Kidney (tissue), 14 donors: Measurements from ENCODE around the gene MEGF11. TPM values are rescaled to one million over a fixed set of nuclear protein-coding genes. Genes with fewer than 3 reads are reported as not detected.
"Not testable (repeated sequence)": the region's sequence is repeated elsewhere in the genome, so short reads cannot be mapped to it uniquely, and the experiment has no call there.

ENCODE experiments used
- DNase-seq, 5 donors: peaks; one replicate each; pipeline ENCODE4 v3.0.0-alpha.2; 2013 to 2020
- FAIRE-seq: peaks from 2 replicates; lab custom pipeline; 2012; peaks lifted over from hg19 to GRCh38; lab: Jason Lieb, UNC
- H3K27ac ChIP-seq, 2 donors: one replicate each; pipeline ENCODE4 v1.7.0; 2013; ENCODE audit warnings: low read depth in 2 of 2, low read length in 2 of 2, inconsistent platforms in 1 of 2
- H3K27me3 ChIP-seq: one replicate; pipeline ENCODE4 v1.7.1; 2013; ENCODE audit warnings: low read length, inconsistent platforms; ENCODE audit not compliant: control insufficient read depth, insufficient read depth
- H3K36me3 ChIP-seq, 3 donors: one replicate each; pipeline versions ENCODE4 v1.7.0 to v1.7.1; 2013; ENCODE audit warnings: low read length in 3 of 3, control low read depth in 1 of 3, inconsistent platforms in 1 of 3; ENCODE audit not compliant: insufficient read depth in 3 of 3, control insufficient read depth in 2 of 3
- H3K4me1 ChIP-seq, 3 donors: one replicate each; pipeline versions ENCODE4 v1.7.0 to v1.7.1; 2013; ENCODE audit warnings: low read length in 3 of 3, inconsistent platforms in 1 of 3, low read depth in 1 of 3; ENCODE audit not compliant: control insufficient read depth in 2 of 3, insufficient read depth in 2 of 3
- H3K4me3 ChIP-seq, 3 donors: one replicate each; pipeline versions ENCODE4 v1.7.0 to v1.8.1; 2013; ENCODE audit warnings: low read length in 3 of 3, control low read depth in 1 of 3, inconsistent platforms in 1 of 3
- H3K9ac ChIP-seq, 3 donors: one replicate each; pipeline versions ENCODE4 v1.7.0 to v1.7.1; 2013; ENCODE audit warnings: low read length in 3 of 3, control low read depth in 1 of 3, inconsistent platforms in 1 of 3
- H3K9me3 ChIP-seq, 3 donors: one replicate each; pipeline versions ENCODE4 v1.7.0 to v1.7.1; 2013; ENCODE audit warnings: low read length in 3 of 3, control low read depth in 1 of 3, inconsistent platforms in 1 of 3; ENCODE audit not compliant: control insufficient read depth in 2 of 3, insufficient read depth in 1 of 3
- CTCF ChIP-seq: IDR thresholded peaks from 3 replicates; pipeline ENCODE4 v1.5.1; 2012; ENCODE audit warnings: mild to moderate bottlenecking, moderate library complexity, borderline replicate concordance; ENCODE audit not compliant: insufficient read depth; ENCODE audit errors: extremely low read depth
- intact Hi-C: fragments of 100-400 bp; cut with DNase I; formaldehyde crosslinking; loops from one replicate; pipeline ENCODE4 v1.11.1; 2022
- polyA plus RNA-seq: library from polyadenylated mRNA; stranded (reverse); fragments of 350-450 nt; fragmentation: Illumina TruSeq; extraction: RNeasy Lipid Tissue Mini Kit (QIAGEN cat#74804); gene quantifications from one replicate; pipeline ENCODE4 v1.2.3, GENCODE V29; 2014; ENCODE audit warnings: low read depth, low replicate concordance; ENCODE audit not compliant: insufficient read depth
- total RNA-seq: library from RNA; stranded (reverse); fragmentation: NEBNext Ultra II Directional; extraction: Animal tissue kit (Norgen Biotek cat#: 25700); gene quantifications from one replicate; pipeline ENCODE4 v1.2.1, GENCODE V29; 2021
- donor health status: control.
- donor health status: control.
- donor health status: control.
- donor health status: control.
- donor health status: control.
- donor health status: DM: yes; HTN: yes; CAD: no.
- donor health status: Normal renal cell carcinoma (clear cell type).

Gene MEGF11
- total and polyA plus RNA-seq, 2 donors from 2014 or later = 10.4 to 41.8 TPM

- Histone ChIP-seq H3K27ac (no peak overlapping the region), H3K9me3 (no peaks in the 10 kb centered on the region), H3K9ac (no peak overlapping the region), H3K4me1 (peaks cover 0 to 3% (median 0%) of the 10 kb centered on the region in 3 donors), H3K27me3 (no peaks in the 10 kb centered on the region), H3K36me3 (no peaks in the 10 kb centered on the region), H3K4me3 (no peak overlapping the region)
- FAIRE-seq (no peak), DNase-seq (no peak)
- intact Hi-C loops = no loop called here
- TF ChIP-seq CTCF = no peak
Observed at GRCh38 chr15:66270932-66271331, 17.4 kb upstream of the MEGF11 start.

- Histone ChIP-seq H3K36me3 (no peaks in the 10 kb centered on the region), H3K4me3 (no peak overlapping the region), H3K4me1 (peaks cover 0 to 3% (median 0%) of the 10 kb centered on the region in 3 donors), H3K9me3 (no peaks in the 10 kb centered on the region), H3K9ac (no peak overlapping the region), H3K27me3 (no peaks in the 10 kb centered on the region), H3K27ac (no peak overlapping the region)
- FAIRE-seq (no peak), DNase-seq (peak in 3 of 5 donors; percentile 70 to 87 (median 85))
- intact Hi-C loops = no loop called here
- TF ChIP-seq CTCF = no peak
Observed at GRCh38 chr15:66269326-66270090, 16.0 kb upstream of the MEGF11 start.

DNA sequence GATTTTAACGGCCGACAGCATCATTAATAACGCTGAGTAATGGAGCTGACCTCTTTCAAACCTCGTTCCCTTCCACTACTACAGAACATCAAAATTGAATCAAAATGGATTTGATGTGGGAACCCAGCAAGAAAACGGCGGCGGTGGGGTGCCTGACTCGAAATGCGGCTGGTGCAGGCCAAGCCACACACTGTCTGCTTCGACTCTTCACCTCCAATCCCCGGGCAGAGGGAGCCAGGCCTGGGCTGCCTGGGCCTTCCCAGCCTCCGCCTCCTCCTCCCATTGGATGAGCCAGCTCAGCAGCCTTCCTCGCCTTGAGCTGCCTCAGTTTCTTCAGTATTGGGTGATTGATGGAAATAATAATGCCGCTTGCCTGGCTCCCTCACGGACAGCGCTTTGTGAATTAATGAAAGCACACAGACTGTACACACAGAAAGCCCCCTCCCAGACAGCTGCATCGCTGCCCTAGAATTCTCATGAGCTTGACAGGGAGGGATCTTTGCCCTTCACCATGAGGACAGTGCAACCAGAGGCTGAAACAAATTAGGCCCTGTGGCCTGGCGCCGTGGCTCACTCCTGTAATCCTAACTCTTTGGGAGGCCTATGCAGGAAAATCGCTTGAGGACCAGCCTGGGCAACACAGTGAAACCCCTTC lies 11.4 kb upstream of the MEGF11 start:
- Histone ChIP-seq H3K27ac (no peak overlapping the region), H3K4me3 (no peak overlapping the region), H3K4me1 (peaks cover 0 to 3% (median 0%) of the 10 kb centered on the region in 3 donors), H3K9me3 (no peaks in the 10 kb centered on the region), H3K9ac (no peak overlapping the region), H3K27me3 (no peaks in the 10 kb centered on the region), H3K36me3 (no peaks in the 10 kb centered on the region)
- intact Hi-C loops = no loop called here
- no peak for DNase-seq
- TF ChIP-seq CTCF = no peak
- no peak for FAIRE-seq

DNA sequence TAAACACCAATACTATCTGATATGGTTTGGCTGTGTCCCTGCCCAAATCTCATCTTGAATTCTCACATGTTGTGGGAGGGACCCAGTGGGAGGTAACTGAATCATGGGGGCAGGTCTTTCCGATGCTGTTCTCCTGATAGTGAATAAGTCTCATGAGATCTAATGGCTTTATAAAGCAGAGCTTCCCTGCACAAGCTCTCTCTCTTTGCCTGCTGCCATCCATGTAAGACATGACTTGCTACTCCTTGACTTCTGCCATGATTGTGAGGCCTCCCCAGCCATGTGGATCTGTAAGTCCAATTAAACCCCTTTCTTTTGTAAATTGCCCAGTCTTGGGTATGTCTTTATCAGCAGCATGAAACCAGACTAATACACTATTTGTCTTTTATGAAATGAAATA lies 9.3 kb upstream of the MEGF11 start:
- H3K36me3 ChIP-seq, H3K9ac ChIP-seq, H3K9me3 ChIP-seq, H3K27ac ChIP-seq, H3K27me3 ChIP-seq, H3K4me3 ChIP-seq, H3K4me1 ChIP-seq, intact Hi-C loops, DNase-seq, FAIRE-seq: not testable (repeated sequence)
